HepG2 (cell line): Measurements from ENCODE around the gene ATP1A1. TPM values are rescaled to one million over a fixed set of nuclear protein-coding genes. Genes with fewer than 3 reads are reported as not detected.

ENCODE experiments used
- ATAC-seq: fragments of 200-7000 bp; cut with Tn5 transposase; 3 replicates; pipeline ENCODE4 v1.9.1; 2020; ENCODE audit warnings: mild to moderate bottlenecking, moderate library complexity
- BruUV-seq: library from RNA; stranded (reverse); fragments of 400-500 nt; replicated peaks from 2 replicates; lab custom pipeline; 2021; lab: Mats Ljungman, UMichigan
- CTCF ChIA-PET: fragments of 300-600 bp; formaldehyde crosslinking; extraction: SDS; loops from one replicate; lab custom pipeline; 2021; ENCODE audit warnings: low total read pairs, inconsistent platforms, low intra/inter-chr PET ratio; lab: Yijun Ruan, JAX
- POLR2A ChIA-PET: fragments of 350-600 bp; sonication (Branson Sonifier 250); formaldehyde crosslinking; loops from one replicate; lab custom pipeline; 2020; ENCODE audit warnings: antibody characterized with exemption, inconsistent platforms; lab: Yijun Ruan, JAX
- DNase-seq: peaks from one replicate; pipeline ENCODE4 v3.0.0-alpha.2; 2015; ENCODE audit warnings: low spot score
- FAIRE-seq: peaks from 3 replicates; lab custom pipeline; 2011; peaks lifted over from hg19 to GRCh38; lab: Jason Lieb, UNC
- H2AFZ ChIP-seq: one replicate; pipeline ENCODE4 v1.6.1; 2011; ENCODE audit warnings: low read length, inconsistent platforms
- H3K27ac ChIP-seq: fragments of 300-600 bp; 3 replicates; pipeline ENCODE4 v1.8.0; 2011; ENCODE audit warnings: mixed run types, mild to moderate bottlenecking, mixed read lengths, low read length, inconsistent platforms; ENCODE audit not compliant: insufficient read depth; ENCODE audit errors: extremely low read length
- H3K27me3 ChIP-seq, 2 experiments: fragments of 200-600 bp in 1 of 2; 2 replicates in 1 of 2; 3 replicates in 1 of 2; pipeline versions ENCODE4 v1.6.0 to v1.8.0; 2011; ENCODE audit warnings: low read length in 2 of 2, mild to moderate bottlenecking in 2 of 2, moderate library complexity in 2 of 2, inconsistent platforms in 1 of 2; ENCODE audit not compliant: insufficient read depth in 2 of 2, control insufficient read depth in 1 of 2
- H3K36me3 ChIP-seq, 2 experiments: fragments of 200-600 bp in 1 of 2; replicated peaks in 1 of 2; 2 replicates in 1 of 2; 3 replicates in 1 of 2; pipeline versions ENCODE4 v1.5.1 to v1.8.0; 2011; ENCODE audit warnings: low read length in 2 of 2, inconsistent platforms in 1 of 2; ENCODE audit not compliant: insufficient read depth in 2 of 2, control insufficient read depth in 1 of 2
- H3K4me1 ChIP-seq: 2 replicates; pipeline ENCODE4 v1.5.1; 2012; ENCODE audit warnings: low read length, inconsistent platforms; ENCODE audit not compliant: insufficient read depth
- H3K4me2 ChIP-seq: 2 replicates; pipeline ENCODE4 v1.6.0; 2011; ENCODE audit warnings: low read depth, low read length, inconsistent platforms
- H3K4me3 ChIP-seq, 3 experiments: fragments of 200-600 bp in 1 of 3; sonication (generic), shearing (Covaris generic) in 1 of 3; replicated peaks in 1 of 3; 2 replicates each; pipeline ENCODE4 v1.5.1; 2011 to 2016; ENCODE audit warnings: low read length in 3 of 3, inconsistent platforms in 2 of 3, low read depth in 2 of 3, mild to moderate bottlenecking in 2 of 3, control low read depth in 1 of 3, mixed read lengths in 1 of 3; ENCODE audit not compliant: insufficient read depth in 1 of 3
- H3K79me2 ChIP-seq: one replicate; pipeline ENCODE4 v1.6.1; 2011; ENCODE audit warnings: low read length, inconsistent platforms; ENCODE audit not compliant: insufficient read depth
- H3K9ac ChIP-seq: 2 replicates; pipeline ENCODE4 v1.6.0; 2011; ENCODE audit warnings: mild to moderate bottlenecking, low read depth, low read length, inconsistent platforms; ENCODE audit not compliant: insufficient read depth
- H3K9me3 ChIP-seq: 2 replicates; pipeline ENCODE4 v1.5.1; 2012; ENCODE audit warnings: mild to moderate bottlenecking, low read length
- H4K20me1 ChIP-seq: 2 replicates; pipeline ENCODE4 v1.6.0; 2011; ENCODE audit warnings: inconsistent platforms, mild to moderate bottlenecking, low read length, moderate library complexity; ENCODE audit not compliant: insufficient read depth
- CBX2 ChIP-seq, 2 experiments: fragments of 200-600 bp in 1 of 2; sonication (generic); formaldehyde crosslinking in 1 of 2; IDR thresholded peaks; 2 replicates each; pipeline versions ENCODE4 v1.7.0 to v1.8.1; 2018 to 2022; ENCODE audit warnings: low read depth in 2 of 2, low read length in 1 of 2, mild to moderate bottlenecking in 1 of 2, missing genetic modification reagents in 1 of 2
- HMGA1 ChIP-seq: sonication (generic); formaldehyde crosslinking; conservative IDR thresholded peaks from 2 replicates; pipeline ENCODE4 v1.4.0; 2020; ENCODE audit warnings: missing genetic modification reagents
- KDM2A ChIP-seq: sonication (generic); formaldehyde crosslinking; IDR thresholded peaks from 2 replicates; pipeline ENCODE4 v1.4.0; 2020; ENCODE audit warnings: low read depth, missing genetic modification reagents, borderline replicate concordance
- NR3C1 ChIP-seq: sonication (generic); formaldehyde crosslinking; IDR thresholded peaks from 2 replicates; pipeline ENCODE4 v1.4.0; 2020; ENCODE audit warnings: missing genetic modification reagents
- PHF5A ChIP-seq: IDR thresholded peaks from one replicate; pipeline ENCODE4 v1.6.1; 2018; ENCODE audit warnings: low read depth, missing genetic modification reagents; ENCODE audit not compliant: unreplicated experiment
- RFX5 ChIP-seq: IDR thresholded peaks from 2 replicates; pipeline ENCODE4 v1.6.1; 2011; ENCODE audit warnings: low read depth, low read length, improper control_type of control experiment
- SATB2 ChIP-seq: sonication (generic); formaldehyde crosslinking; IDR thresholded peaks from 2 replicates; pipeline ENCODE4 v1.5.0; 2020; ENCODE audit warnings: missing genetic modification reagents
- SIN3B ChIP-seq: fragments of 150-350 bp; IDR thresholded peaks from 2 replicates; pipeline ENCODE4 v1.6.1; 2014; ENCODE audit warnings: low read length
- ZFP1 ChIP-seq: IDR thresholded peaks from 2 replicates; pipeline ENCODE4 v1.6.1; 2016
- ZFP82 ChIP-seq: sonication (generic); formaldehyde crosslinking; IDR thresholded peaks from 2 replicates; pipeline ENCODE4 v1.5.1; 2020; ENCODE audit warnings: mild to moderate bottlenecking, missing genetic modification reagents, borderline replicate concordance
- ZNF839 ChIP-seq: sonication (generic); formaldehyde crosslinking; IDR thresholded peaks from 2 replicates; pipeline ENCODE4 v1.4.0; 2020; ENCODE audit warnings: missing genetic modification reagents, mild to moderate bottlenecking, borderline replicate concordance
- ZNF850 ChIP-seq: sonication (generic); formaldehyde crosslinking; conservative IDR thresholded peaks from 2 replicates; pipeline ENCODE4 v1.9.0; 2021; ENCODE audit warnings: mild to moderate bottlenecking, missing genetic modification reagents
- ZSCAN12 ChIP-seq: sonication (generic); formaldehyde crosslinking; IDR thresholded peaks from 2 replicates; pipeline ENCODE4 v1.9.0; 2021; ENCODE audit warnings: mild to moderate bottlenecking, missing genetic modification reagents
- WGBS: methylation state at CpG from one replicate; pipeline ENCODE4 v1.1.6; 2017; ENCODE audit warnings: low lambda C conversion rate; 5-methylcytosine and 5-hydroxymethylcytosine counted together
- in situ Hi-C: cut with HindIII; loops from 2 replicates; pipeline ENCODE4 v1.10.0; 2017; ENCODE audit warnings: low pct_unique_long_range_greater_than_20kb; ENCODE audit not compliant: extremely low pct_ligation_motif_present
- intact Hi-C: fragments of 100-400 bp; cut with micrococcal nuclease; formaldehyde crosslinking; loops from one replicate; pipeline ENCODE4 v1.10.0; 2022; ENCODE audit not compliant: unreplicated experiment
- polyA plus RNA-seq, 8 experiments: library from polyadenylated mRNA; depleted of rRNA in 3 of 8; stranded (reverse) in 7 of 8; unstranded in 1 of 8; fragments of >200 nt; fragmentation: Illumina TruSeq in 4 of 8; extraction: Trizol in 4 of 8; gene quantifications; 2 replicates each; pipeline versions ENCODE4 v1.2.1 to v1.2.3, GENCODE V29; 2011 to 2016; ENCODE audit warnings: low read depth in 4 of 8, missing spikeins in 1 of 8, mixed read lengths in 1 of 8; ENCODE audit not compliant: insufficient read depth in 1 of 8
- total RNA-seq, 5 experiments: library from RNA; depleted of rRNA; stranded (reverse); fragments of >200 nt; fragmentation: Illumina TruSeq; extraction: Trizol; gene quantifications; 2 replicates each; pipeline ENCODE4 v1.2.3, GENCODE V29; 2016; ENCODE audit warnings: low read depth in 1 of 5
- TF ChIP-seq, protein P1 (sequence below): sonication (generic); formaldehyde crosslinking; IDR thresholded peaks from 2 replicates; pipeline ENCODE4 v1.5.0; 2020; ENCODE audit warnings: mild to moderate bottlenecking, missing genetic modification reagents
- TF ChIP-seq, protein P2 (sequence below): IDR thresholded peaks from 2 replicates; pipeline ENCODE4 v1.6.1; 2016
- TF ChIP-seq, protein P3 (sequence below): IDR thresholded peaks from 2 replicates; pipeline ENCODE4 v1.6.1; 2016; ENCODE audit warnings: missing biosample characterization, missing genetic modification reagents, low read depth
- TF ChIP-seq, protein P4 (sequence below): IDR thresholded peaks from 2 replicates; pipeline ENCODE4 v1.6.1; 2018; ENCODE audit warnings: missing genetic modification reagents
- TF ChIP-seq, protein P5 (sequence below): sonication (generic); formaldehyde crosslinking; IDR thresholded peaks from 2 replicates; pipeline ENCODE4 v1.4.0; 2020; ENCODE audit warnings: low read depth, mild to moderate bottlenecking, missing genetic modification reagents

ATP1A1 gene
- total and polyA plus RNA-seq, 2 of the 13 experiments (the other 11 are each of a cell fraction or from before 2014, with no cell fraction given) = 280 to 705 TPM

DNA sequence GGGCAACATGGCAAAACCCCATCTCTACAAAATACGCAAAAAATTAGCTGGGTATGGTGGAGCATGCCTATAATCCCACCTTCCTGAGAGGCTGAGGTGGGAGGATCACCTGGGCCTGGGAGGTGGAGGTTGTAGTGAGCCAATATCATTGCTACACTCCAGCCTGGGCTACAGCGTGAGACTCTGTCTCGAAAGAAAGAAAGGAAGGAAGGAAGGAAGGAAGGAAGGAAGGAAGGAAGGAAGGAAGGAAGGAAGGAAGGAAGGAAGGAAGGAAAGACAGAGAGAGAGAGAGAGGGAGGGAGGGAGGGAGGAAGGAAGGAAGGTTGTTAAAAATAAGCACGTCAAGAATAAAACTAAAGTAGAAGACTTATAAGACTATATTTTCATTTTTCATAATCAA lies 17.0 kb upstream of the ATP1A1 start (continued):
- TF ChIP-seq, protein P1, sequence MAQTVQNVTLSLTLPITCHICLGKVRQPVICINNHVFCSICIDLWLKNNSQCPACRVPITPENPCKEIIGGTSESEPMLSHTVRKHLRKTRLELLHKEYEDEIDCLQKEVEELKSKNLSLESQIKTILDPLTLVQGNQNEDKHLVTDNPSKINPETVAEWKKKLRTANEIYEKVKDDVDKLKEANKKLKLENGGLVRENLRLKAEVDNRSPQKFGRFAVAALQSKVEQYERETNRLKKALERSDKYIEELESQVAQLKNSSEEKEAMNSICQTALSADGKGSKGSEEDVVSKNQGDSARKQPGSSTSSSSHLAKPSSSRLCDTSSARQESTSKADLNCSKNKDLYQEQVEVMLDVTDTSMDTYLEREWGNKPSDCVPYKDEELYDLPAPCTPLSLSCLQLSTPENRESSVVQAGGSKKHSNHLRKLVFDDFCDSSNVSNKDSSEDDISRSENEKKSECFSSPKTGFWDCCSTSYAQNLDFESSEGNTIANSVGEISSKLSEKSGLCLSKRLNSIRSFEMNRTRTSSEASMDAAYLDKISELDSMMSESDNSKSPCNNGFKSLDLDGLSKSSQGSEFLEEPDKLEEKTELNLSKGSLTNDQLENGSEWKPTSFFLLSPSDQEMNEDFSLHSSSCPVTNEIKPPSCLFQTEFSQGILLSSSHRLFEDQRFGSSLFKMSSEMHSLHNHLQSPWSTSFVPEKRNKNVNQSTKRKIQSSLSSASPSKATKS (CRISPR knock-in tag) = no peak
- TF ChIP-seq HMGA1 = no peak
- TF ChIP-seq NR3C1 (CRISPR knock-in tag) = no peak

DNA sequence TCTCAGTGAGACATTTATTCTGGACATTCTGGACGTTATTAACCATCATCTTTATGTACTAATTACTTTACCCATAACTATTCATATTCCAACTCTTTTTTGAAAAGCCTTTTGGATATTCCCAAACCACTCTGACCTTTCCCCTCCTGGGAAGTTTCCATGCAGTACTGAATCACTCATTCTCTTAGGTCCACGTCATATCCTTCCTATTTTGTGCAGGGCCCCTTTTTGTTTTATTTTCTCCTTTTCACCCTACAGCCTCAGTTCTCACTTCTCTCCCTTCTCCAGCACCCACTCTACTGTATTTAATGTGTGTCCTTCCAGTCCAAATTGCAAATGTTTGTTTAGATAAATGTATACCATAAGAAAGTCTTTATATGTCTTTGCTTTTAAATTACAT lies 16.4 kb upstream of the ATP1A1 start:
- no peaks in the 10 kb centered on the region for H3K9me3 ChIP-seq
- intact Hi-C loops = no loop called here
- BruUV-seq = no TSS peak
- no peaks in the 10 kb centered on the region for H3K79me2 ChIP-seq
- H3K4me1 ChIP-seq = peaks cover 26% of the 10 kb centered on the region
- H3K27ac ChIP-seq = no peak overlapping the region
- in situ Hi-C loops = no loop called here
- peaks cover 0 to 3% of the 10 kb centered on the region in 2 experiments; a peak in 1 of 5 replicates for H3K27me3 ChIP-seq
- no peak for FAIRE-seq
- 8% methylated on average over 2 of the region's 2 CpGs for WGBS
- CTCF ChIA-PET = no interaction called here
- no peaks in the 10 kb centered on the region for H4K20me1 ChIP-seq
- H2AFZ ChIP-seq = no peak overlapping the region
- DNase-seq = no peak
- H3K4me3 ChIP-seq = no peak overlapping the region
- H3K36me3 ChIP-seq = no peaks in the 10 kb centered on the region
- H3K9ac ChIP-seq = no peak overlapping the region
- H3K4me2 ChIP-seq = no peak overlapping the region
- POLR2A ChIA-PET = no interaction called here
- no peak for ATAC-seq
- TF ChIP-seq ZSCAN12 (no peak), KDM2A (CRISPR knock-in tag) (no peak), ZFP1 (CRISPR knock-in tag) (no peak), ZNF850 (CRISPR knock-in tag) (no peak), ZFP82 (CRISPR knock-in tag) (no peak), SATB2 (no peak), SIN3B (no peak), RFX5 (no peak), PHF5A (CRISPR knock-in tag) (no peak), CBX2 (IDR thresholded peaks at IDR 0.05; ENCODE audit: low read depth, low read length) (no peak), CBX2 (CRISPR knock-in tag; IDR thresholded peaks at IDR 0.05; ENCODE audit: low read depth) (no peak), ZNF839 (no peak)
- TF ChIP-seq, protein P2, sequence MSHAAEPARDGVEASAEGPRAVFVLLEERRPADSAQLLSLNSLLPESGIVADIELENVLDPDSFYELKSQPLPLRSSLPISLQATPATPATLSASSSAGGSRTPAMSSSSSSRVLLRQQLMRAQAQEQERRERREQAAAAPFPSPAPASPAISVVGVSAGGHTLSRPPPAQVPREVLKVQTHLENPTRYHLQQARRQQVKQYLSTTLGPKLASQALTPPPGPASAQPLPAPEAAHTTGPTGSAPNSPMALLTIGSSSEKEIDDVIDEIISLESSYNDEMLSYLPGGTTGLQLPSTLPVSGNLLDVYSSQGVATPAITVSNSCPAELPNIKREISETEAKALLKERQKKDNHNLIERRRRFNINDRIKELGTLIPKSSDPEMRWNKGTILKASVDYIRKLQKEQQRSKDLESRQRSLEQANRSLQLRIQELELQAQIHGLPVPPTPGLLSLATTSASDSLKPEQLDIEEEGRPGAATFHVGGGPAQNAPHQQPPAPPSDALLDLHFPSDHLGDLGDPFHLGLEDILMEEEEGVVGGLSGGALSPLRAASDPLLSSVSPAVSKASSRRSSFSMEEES = no peak
- TF ChIP-seq, protein P3, sequence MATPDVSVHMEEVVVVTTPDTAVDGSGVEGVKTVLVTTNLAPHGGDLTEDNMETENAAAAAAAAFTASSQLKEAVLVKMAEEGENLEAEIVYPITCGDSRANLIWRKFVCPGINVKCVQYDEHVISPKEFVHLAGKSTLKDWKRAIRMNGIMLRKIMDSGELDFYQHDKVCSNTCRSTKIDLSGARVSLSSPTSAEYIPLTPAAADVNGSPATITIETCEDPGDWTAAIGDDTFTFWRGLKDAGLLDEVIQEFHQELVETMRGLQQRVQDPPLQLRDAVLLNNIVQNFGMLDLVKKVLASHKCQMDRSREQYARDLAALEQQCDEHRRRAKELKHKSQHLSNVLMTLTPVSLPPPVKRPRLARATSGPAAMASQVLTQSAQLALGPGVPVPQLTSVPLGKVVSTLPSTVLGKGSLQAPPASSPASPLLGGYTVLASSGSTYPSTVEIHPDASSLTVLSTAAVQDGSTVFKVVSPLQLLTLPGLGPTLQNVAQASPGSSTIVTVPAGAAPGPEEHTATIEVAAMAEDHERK (CRISPR knock-in tag) = no peak
- TF ChIP-seq, protein P4, sequence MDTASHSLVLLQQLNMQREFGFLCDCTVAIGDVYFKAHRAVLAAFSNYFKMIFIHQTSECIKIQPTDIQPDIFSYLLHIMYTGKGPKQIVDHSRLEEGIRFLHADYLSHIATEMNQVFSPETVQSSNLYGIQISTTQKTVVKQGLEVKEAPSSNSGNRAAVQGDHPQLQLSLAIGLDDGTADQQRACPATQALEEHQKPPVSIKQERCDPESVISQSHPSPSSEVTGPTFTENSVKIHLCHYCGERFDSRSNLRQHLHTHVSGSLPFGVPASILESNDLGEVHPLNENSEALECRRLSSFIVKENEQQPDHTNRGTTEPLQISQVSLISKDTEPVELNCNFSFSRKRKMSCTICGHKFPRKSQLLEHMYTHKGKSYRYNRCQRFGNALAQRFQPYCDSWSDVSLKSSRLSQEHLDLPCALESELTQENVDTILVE = no peak
- TF ChIP-seq, protein P5, sequence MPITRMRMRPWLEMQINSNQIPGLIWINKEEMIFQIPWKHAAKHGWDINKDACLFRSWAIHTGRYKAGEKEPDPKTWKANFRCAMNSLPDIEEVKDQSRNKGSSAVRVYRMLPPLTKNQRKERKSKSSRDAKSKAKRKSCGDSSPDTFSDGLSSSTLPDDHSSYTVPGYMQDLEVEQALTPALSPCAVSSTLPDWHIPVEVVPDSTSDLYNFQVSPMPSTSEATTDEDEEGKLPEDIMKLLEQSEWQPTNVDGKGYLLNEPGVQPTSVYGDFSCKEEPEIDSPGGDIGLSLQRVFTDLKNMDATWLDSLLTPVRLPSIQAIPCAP (CRISPR knock-in tag) = no peak
